ENCODE measurements around the gene TYMP.

Gene TYMP

GRCh38 chr22:50570861-50571260, 41.0 kb upstream of the TYMP start:
- DNase-seq (ENCODE audit: low read depth in 2 of 2): no peak
- no peak overlapping the region for H3K4me3 ChIP-seq (replicated peaks in 1 of 2; ENCODE audit: low read depth in 2 of 2, low read length in 2 of 2)
- no peak for TF ChIP-seq CTCF (IDR thresholded peaks at IDR 0.05; ENCODE audit: low read depth, low read length)

GRCh38 chr22:50569896-50570535, 40.2 kb upstream of the TYMP start:
- DNase-seq (ENCODE audit: low read depth in 2 of 2): no peak
- H3K4me3 ChIP-seq (replicated peaks in 1 of 2; ENCODE audit: low read depth in 2 of 2, low read length in 2 of 2): no peak overlapping the region
- no peak for TF ChIP-seq CTCF (IDR thresholded peaks at IDR 0.05; ENCODE audit: low read depth, low read length)

- TF ChIP-seq CTCF (IDR thresholded peaks at IDR 0.05; ENCODE audit: low read depth, low read length): no peak
Observed at GRCh38 chr22:50569041-50569459, 39.2 kb upstream of the TYMP start.

GRCh38 chr22:50568626-50569025, 38.8 kb upstream of the TYMP start:
- DNase-seq (ENCODE audit: low read depth in 2 of 2): no peak
- no peak for TF ChIP-seq CTCF (IDR thresholded peaks at IDR 0.05; ENCODE audit: low read depth, low read length)
- H3K4me3 ChIP-seq (replicated peaks in 1 of 2; ENCODE audit: low read depth in 2 of 2, low read length in 2 of 2): no peak overlapping the region

More at GRCh38 chr22:50569041-50569459, 39.2 kb upstream of the TYMP start:
- no peak overlapping the region for H3K4me3 ChIP-seq (replicated peaks in 1 of 2; ENCODE audit: low read depth in 2 of 2, low read length in 2 of 2)
- DNase-seq (ENCODE audit: low read depth in 2 of 2): no peak

GRCh38 chr22:50567721-50568252, 38.0 kb upstream of the TYMP start:
- DNase-seq (ENCODE audit: low read depth in 2 of 2): no peak
- no peak for TF ChIP-seq CTCF (IDR thresholded peaks at IDR 0.05; ENCODE audit: low read depth, low read length)

GRCh38 chr22:50564289-50564688, 34.5 kb upstream of the TYMP start:
- TF ChIP-seq CTCF (IDR thresholded peaks at IDR 0.05; ENCODE audit: low read depth, low read length): no peak
- no peak overlapping the region for H3K4me3 ChIP-seq (replicated peaks in 1 of 2; ENCODE audit: low read depth in 2 of 2, low read length in 2 of 2)
- DNase-seq (ENCODE audit: low read depth in 2 of 2): no peak

More at GRCh38 chr22:50567721-50568252, 38.0 kb upstream of the TYMP start:
- H3K4me3 ChIP-seq (replicated peaks in 1 of 2; ENCODE audit: low read depth in 2 of 2, low read length in 2 of 2): no peak overlapping the region
